ENCODE measurements around the gene UBE2E2.

UBE2E2 gene

DNA sequence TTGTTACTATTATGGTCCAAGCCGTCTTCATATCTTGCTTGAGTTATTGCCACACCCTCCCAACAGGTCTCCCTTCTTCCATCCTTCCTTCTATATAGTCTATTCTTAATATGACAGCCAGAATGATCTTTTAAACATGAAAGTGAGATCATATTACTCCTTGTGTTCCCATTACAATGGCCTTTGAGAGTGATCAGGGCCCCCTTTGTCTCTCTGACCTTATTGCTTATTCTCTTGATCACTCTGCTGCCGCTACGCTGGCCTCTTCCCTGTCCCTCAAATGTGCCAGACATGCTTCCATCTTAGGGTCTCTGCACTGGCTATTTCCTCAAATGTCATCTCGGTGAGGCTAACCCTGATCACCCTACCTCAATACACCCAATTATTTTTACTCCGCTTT is 38.1 kb downstream of the UBE2E2 start:
- H3K36me3 ChIP-seq (ENCODE audit: control insufficient read depth in 1 of 2, insufficient read depth in 2 of 2, low read length in 2 of 2): no peaks in the 10 kb centered on the region
- H3K4me1 ChIP-seq (ENCODE audit: control insufficient read depth in 1 of 2, insufficient read depth in 2 of 2, low read length in 2 of 2): peaks cover 0 to 23% of the 10 kb centered on the region in 2 donors
- H3K4me3 ChIP-seq (ENCODE audit: low read depth in 1 of 2, low read length in 2 of 2): no peak overlapping the region
- H3K9me3 ChIP-seq (ENCODE audit: control insufficient read depth in 1 of 2, low read length in 2 of 2): no peaks in the 10 kb centered on the region
- H3K27me3 ChIP-seq (ENCODE audit: low read depth, low read length): no peaks in the 10 kb centered on the region
- H3K27ac ChIP-seq (ENCODE audit: low read length): no peak overlapping the region

GRCh38 chr3:23242106-23242505 is 39.0 kb downstream of the UBE2E2 start:
- H3K27ac ChIP-seq (ENCODE audit: low read length): no peak overlapping the region
- no peaks in the 10 kb centered on the region for H3K27me3 ChIP-seq (ENCODE audit: low read depth, low read length)
- peaks cover 0 to 23% of the 10 kb centered on the region in 2 donors for H3K4me1 ChIP-seq (ENCODE audit: control insufficient read depth in 1 of 2, insufficient read depth in 2 of 2, low read length in 2 of 2)
- H3K4me3 ChIP-seq (ENCODE audit: low read depth in 1 of 2, low read length in 2 of 2): no peak overlapping the region
- H3K36me3 ChIP-seq (ENCODE audit: control insufficient read depth in 1 of 2, insufficient read depth in 2 of 2, low read length in 2 of 2): no peaks in the 10 kb centered on the region
- no peaks in the 10 kb centered on the region for H3K9me3 ChIP-seq (ENCODE audit: control insufficient read depth in 1 of 2, low read length in 2 of 2)

DNA sequence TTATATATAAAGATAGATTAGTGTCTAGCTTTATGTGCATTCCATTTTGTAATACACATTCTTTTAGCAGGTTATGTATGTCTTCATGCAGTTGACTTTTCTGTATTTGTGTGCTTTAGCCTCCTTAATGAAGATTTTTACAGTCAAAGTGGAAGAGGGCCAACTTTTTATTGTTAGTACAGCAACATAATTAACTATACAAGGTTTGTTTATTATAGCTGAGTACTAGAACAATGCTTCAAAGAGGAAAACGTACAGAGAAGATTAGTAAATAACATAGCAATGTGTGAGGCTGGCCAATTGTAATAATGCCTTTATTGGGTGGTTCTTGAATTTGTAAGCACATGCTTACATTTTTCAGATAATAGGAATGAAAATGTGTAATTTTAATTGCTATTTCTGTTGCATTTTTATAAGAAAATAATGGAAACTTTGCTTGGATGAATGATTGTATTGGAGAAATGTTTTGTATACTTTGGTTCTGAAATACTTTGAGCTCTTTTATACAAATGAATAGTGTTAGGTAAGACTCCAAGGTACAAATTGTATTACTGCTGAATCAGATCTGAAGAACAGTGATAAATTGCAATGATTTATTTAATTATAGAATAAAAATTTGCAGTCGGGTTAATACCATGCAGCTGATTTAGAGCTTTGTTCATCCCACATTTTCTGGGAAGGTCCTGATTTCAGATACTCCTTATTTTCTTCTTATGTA is 41.4 kb downstream of the UBE2E2 start:
- no peaks in the 10 kb centered on the region for H3K9me3 ChIP-seq (ENCODE audit: control insufficient read depth in 1 of 2, low read length in 2 of 2)
- H3K27me3 ChIP-seq (ENCODE audit: low read depth, low read length): no peaks in the 10 kb centered on the region
- H3K4me1 ChIP-seq (ENCODE audit: control insufficient read depth in 1 of 2, insufficient read depth in 2 of 2, low read length in 2 of 2): peaks cover 0 to 18% of the 10 kb centered on the region in 2 donors
- no peak overlapping the region for H3K4me3 ChIP-seq (ENCODE audit: low read depth in 1 of 2, low read length in 2 of 2)
- H3K27ac ChIP-seq (ENCODE audit: low read length): no peak overlapping the region
- no peaks in the 10 kb centered on the region for H3K36me3 ChIP-seq (ENCODE audit: control insufficient read depth in 1 of 2, insufficient read depth in 2 of 2, low read length in 2 of 2)

DNA sequence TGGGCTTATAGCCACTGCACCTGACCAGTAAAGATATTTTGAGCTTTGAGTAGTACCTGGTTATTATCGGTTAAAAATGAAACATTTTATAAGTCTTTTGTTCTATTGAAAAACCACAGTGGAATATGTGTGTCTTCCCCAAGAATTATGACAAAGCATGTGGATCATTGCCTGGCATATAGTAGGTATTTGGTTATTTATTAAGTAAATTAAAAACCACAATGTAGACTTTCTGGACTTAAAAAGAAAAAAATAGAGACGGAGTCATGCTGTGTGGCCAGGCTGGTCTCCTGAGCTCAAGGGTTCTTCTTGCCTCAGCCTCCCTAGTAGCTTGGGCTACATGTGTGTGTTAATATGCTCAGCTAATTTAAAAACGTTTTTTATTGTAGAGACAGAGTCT is 43.5 kb downstream of the UBE2E2 start:
- no peaks in the 10 kb centered on the region for H3K36me3 ChIP-seq (ENCODE audit: control insufficient read depth in 1 of 2, insufficient read depth in 2 of 2, low read length in 2 of 2)
- no peak overlapping the region for H3K4me3 ChIP-seq (ENCODE audit: low read depth in 1 of 2, low read length in 2 of 2)
- H3K4me1 ChIP-seq (ENCODE audit: control insufficient read depth in 1 of 2, insufficient read depth in 2 of 2, low read length in 2 of 2): peaks cover 0 to 14% of the 10 kb centered on the region in 2 donors
- H3K27me3 ChIP-seq (ENCODE audit: low read depth, low read length): no peaks in the 10 kb centered on the region
- no peaks in the 10 kb centered on the region for H3K9me3 ChIP-seq (ENCODE audit: control insufficient read depth in 1 of 2, low read length in 2 of 2)
- H3K27ac ChIP-seq (ENCODE audit: low read length): no peak overlapping the region

GRCh38 chr3:23248594-23249131 is 45.5 kb downstream of the UBE2E2 start:
- no peaks in the 10 kb centered on the region for H3K27me3 ChIP-seq (ENCODE audit: low read depth, low read length)
- H3K4me3 ChIP-seq (ENCODE audit: low read depth in 1 of 2, low read length in 2 of 2): no peak overlapping the region
- H3K27ac ChIP-seq (ENCODE audit: low read length): no peak overlapping the region
- H3K9me3 ChIP-seq (ENCODE audit: control insufficient read depth in 1 of 2, low read length in 2 of 2): no peaks in the 10 kb centered on the region
- peaks cover 0 to 9% of the 10 kb centered on the region in 2 donors for H3K4me1 ChIP-seq (ENCODE audit: control insufficient read depth in 1 of 2, insufficient read depth in 2 of 2, low read length in 2 of 2)
- no peaks in the 10 kb centered on the region for H3K36me3 ChIP-seq (ENCODE audit: control insufficient read depth in 1 of 2, insufficient read depth in 2 of 2, low read length in 2 of 2)

GRCh38 chr3:23249961-23250360 is 46.8 kb downstream of the UBE2E2 start:
- no peaks in the 10 kb centered on the region for H3K27me3 ChIP-seq (ENCODE audit: low read depth, low read length)
- peaks cover 0 to 2% of the 10 kb centered on the region in 2 donors for H3K4me1 ChIP-seq (ENCODE audit: control insufficient read depth in 1 of 2, insufficient read depth in 2 of 2, low read length in 2 of 2)
- H3K4me3 ChIP-seq (ENCODE audit: low read depth in 1 of 2, low read length in 2 of 2): no peak overlapping the region
- H3K36me3 ChIP-seq (ENCODE audit: control insufficient read depth in 1 of 2, insufficient read depth in 2 of 2, low read length in 2 of 2): no peaks in the 10 kb centered on the region
- no peak overlapping the region for H3K27ac ChIP-seq (ENCODE audit: low read length)
- no peaks in the 10 kb centered on the region for H3K9me3 ChIP-seq (ENCODE audit: control insufficient read depth in 1 of 2, low read length in 2 of 2)

DNA sequence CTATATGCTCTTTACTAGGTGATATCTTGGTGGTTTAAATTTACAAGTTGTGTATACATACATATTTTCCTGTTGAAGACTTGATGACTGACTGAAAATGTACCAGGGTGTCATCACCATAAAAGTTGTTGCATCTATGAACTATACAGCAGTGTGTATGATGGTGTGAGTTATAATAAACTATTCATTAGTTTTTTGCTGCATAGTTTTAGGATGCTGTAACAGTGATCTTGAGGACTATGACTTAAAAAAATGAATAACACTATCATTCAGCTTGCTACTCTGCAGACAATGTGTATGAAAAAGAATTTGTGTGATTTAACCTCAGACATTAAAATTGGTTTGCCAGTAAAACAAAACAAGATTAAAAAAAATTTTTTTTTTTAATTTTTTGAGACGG is 49.0 kb downstream of the UBE2E2 start:
- Histone ChIP-seq H3K4me1 (ENCODE audit: control insufficient read depth in 1 of 2, insufficient read depth in 2 of 2, low read length in 2 of 2) (peaks cover 7 to 13% of the 10 kb centered on the region in 2 donors), H3K27me3 (ENCODE audit: low read depth, low read length) (no peaks in the 10 kb centered on the region), H3K27ac (ENCODE audit: low read length) (no peak overlapping the region), H3K9me3 (ENCODE audit: control insufficient read depth in 1 of 2, low read length in 2 of 2) (no peaks in the 10 kb centered on the region), H3K36me3 (ENCODE audit: control insufficient read depth in 1 of 2, insufficient read depth in 2 of 2, low read length in 2 of 2) (no peaks in the 10 kb centered on the region), H3K4me3 (ENCODE audit: low read depth in 1 of 2, low read length in 2 of 2) (no peak overlapping the region)

DNA sequence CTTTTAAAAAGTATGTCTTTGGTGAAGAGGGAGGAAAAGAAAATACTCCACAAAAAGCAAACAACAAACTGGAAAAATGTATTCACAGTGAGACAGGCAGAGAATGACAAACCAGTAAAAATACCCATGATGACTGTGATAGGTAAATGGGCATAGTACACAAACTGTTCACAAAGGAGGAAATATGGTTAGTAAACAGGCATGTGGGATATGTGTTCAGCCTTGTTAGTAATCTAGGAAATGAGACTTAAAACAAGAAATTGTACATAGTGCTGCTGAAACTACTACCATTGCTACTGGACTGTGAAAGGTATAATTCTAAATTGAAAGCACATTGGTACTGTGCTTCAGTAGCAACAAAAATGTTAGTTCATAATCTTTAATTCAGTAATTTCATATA is 50.1 kb downstream of the UBE2E2 start:
- Histone ChIP-seq H3K4me3 (ENCODE audit: low read depth in 1 of 2, low read length in 2 of 2) (no peak overlapping the region), H3K36me3 (ENCODE audit: control insufficient read depth in 1 of 2, insufficient read depth in 2 of 2, low read length in 2 of 2) (no peaks in the 10 kb centered on the region), H3K4me1 (ENCODE audit: control insufficient read depth in 1 of 2, insufficient read depth in 2 of 2, low read length in 2 of 2) (peaks cover 7 to 13% of the 10 kb centered on the region in 2 donors), H3K9me3 (ENCODE audit: control insufficient read depth in 1 of 2, low read length in 2 of 2) (no peaks in the 10 kb centered on the region), H3K27ac (ENCODE audit: low read length) (no peak overlapping the region), H3K27me3 (ENCODE audit: low read depth, low read length) (no peaks in the 10 kb centered on the region)

- Histone ChIP-seq H3K4me1 (ENCODE audit: control insufficient read depth in 1 of 2, insufficient read depth in 2 of 2, low read length in 2 of 2) (peaks cover 7 to 13% of the 10 kb centered on the region in 2 donors), H3K27me3 (ENCODE audit: low read depth, low read length) (no peaks in the 10 kb centered on the region), H3K27ac (ENCODE audit: low read length) (no peak overlapping the region), H3K36me3 (ENCODE audit: control insufficient read depth in 1 of 2, insufficient read depth in 2 of 2, low read length in 2 of 2) (no peaks in the 10 kb centered on the region), H3K9me3 (ENCODE audit: control insufficient read depth in 1 of 2, low read length in 2 of 2) (no peaks in the 10 kb centered on the region), H3K4me3 (ENCODE audit: low read depth in 1 of 2, low read length in 2 of 2) (no peak overlapping the region)
Observed at GRCh38 chr3:23254282-23254681, 51.2 kb downstream of the UBE2E2 start.

DNA sequence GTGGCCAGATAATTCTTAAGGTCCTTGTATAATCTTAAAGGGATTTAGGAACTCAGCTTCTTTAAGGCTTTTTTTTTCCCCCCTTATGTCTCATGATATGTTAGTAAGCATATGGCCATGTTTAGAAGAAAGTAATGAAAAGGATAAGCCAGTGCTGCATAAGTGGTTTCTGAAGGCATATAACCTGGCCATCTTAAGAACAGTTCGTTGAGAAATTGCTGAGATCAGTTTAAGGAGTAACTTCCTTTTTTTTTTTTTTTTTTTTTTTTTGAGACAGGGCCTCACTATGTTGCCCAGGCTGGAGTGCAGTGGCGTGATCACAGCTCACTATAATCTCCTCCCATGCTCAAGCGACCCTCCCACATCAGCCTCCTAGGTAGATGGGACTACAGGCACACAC is 51.7 kb downstream of the UBE2E2 start:
- H3K9me3 ChIP-seq (ENCODE audit: control insufficient read depth in 1 of 2, low read length in 2 of 2): no peaks in the 10 kb centered on the region
- no peak overlapping the region for H3K27ac ChIP-seq (ENCODE audit: low read length)
- H3K36me3 ChIP-seq (ENCODE audit: control insufficient read depth in 1 of 2, insufficient read depth in 2 of 2, low read length in 2 of 2): no peaks in the 10 kb centered on the region
- no peak overlapping the region for H3K4me3 ChIP-seq (ENCODE audit: low read depth in 1 of 2, low read length in 2 of 2)
- no peaks in the 10 kb centered on the region for H3K27me3 ChIP-seq (ENCODE audit: low read depth, low read length)
- H3K4me1 ChIP-seq (ENCODE audit: control insufficient read depth in 1 of 2, insufficient read depth in 2 of 2, low read length in 2 of 2): peaks cover 7 to 13% of the 10 kb centered on the region in 2 donors

GRCh38 chr3:23256741-23257435 is 53.8 kb downstream of the UBE2E2 start:
- Histone ChIP-seq H3K27ac (ENCODE audit: low read length) (no peak overlapping the region), H3K36me3 (ENCODE audit: control insufficient read depth in 1 of 2, insufficient read depth in 2 of 2, low read length in 2 of 2) (no peaks in the 10 kb centered on the region), H3K4me3 (ENCODE audit: low read depth in 1 of 2, low read length in 2 of 2) (no peak overlapping the region), H3K27me3 (ENCODE audit: low read depth, low read length) (no peaks in the 10 kb centered on the region), H3K9me3 (ENCODE audit: control insufficient read depth in 1 of 2, low read length in 2 of 2) (no peaks in the 10 kb centered on the region), H3K4me1 (ENCODE audit: control insufficient read depth in 1 of 2, insufficient read depth in 2 of 2, low read length in 2 of 2) (peaks cover 7 to 13% of the 10 kb centered on the region in 2 donors)
